Gastrocnemius medialis (tissue), 4 donors: ENCODE results near the gene TMEM266. TPM values are rescaled to one million over a fixed set of nuclear protein-coding genes. Genes with fewer than 3 reads are reported as not detected.

Experiments
- ATAC-seq, 2 donors: fragments of 150-250 bp; one replicate each; pipeline ENCODE4 v1.9.1; 2016
- DNase-seq, 2 donors: peaks; one replicate each; pipeline ENCODE4 v3.0.0-alpha.2; 2019
- H3K27ac ChIP-seq, 4 donors: fragments of 200-600 bp; sonication (generic); 1 replicate in 1 of 4; 2 replicates in 3 of 4; pipeline ENCODE4 v1.5.1; 2016 to 2018; ENCODE audit warnings: mild to moderate bottlenecking in 2 of 4, moderate library complexity in 1 of 4
- H3K27me3 ChIP-seq, 3 donors: fragments of 200-600 bp; sonication (generic) in 2 of 3; 1 replicate in 1 of 3; 2 replicates in 2 of 3; pipeline versions ENCODE4 v1.5.1 to v1.6.0; 2016 to 2019; ENCODE audit warnings: mild to moderate bottlenecking in 1 of 3, moderate library complexity in 1 of 3
- H3K36me3 ChIP-seq, 2 donors: fragments of 200-600 bp; sonication (generic) in 1 of 2; one replicate each; pipeline ENCODE4 v1.5.1; 2017 to 2018
- H3K4me1 ChIP-seq, 2 donors: fragments of 200-600 bp; sonication (generic) in 1 of 2; one replicate each; pipeline ENCODE4 v1.5.1; 2016 to 2017; ENCODE audit warnings: mild to moderate bottlenecking in 2 of 2
- H3K4me3 ChIP-seq, 4 donors: fragments of 200-600 bp; sonication (generic) in 3 of 4; 1 replicate in 1 of 4; 2 replicates in 3 of 4; pipeline ENCODE4 v1.5.1; 2016 to 2019; ENCODE audit warnings: mild to moderate bottlenecking in 2 of 4
- H3K9me3 ChIP-seq, 3 donors: fragments of 200-600 bp; sonication (generic) in 2 of 3; 1 replicate in 1 of 3; 2 replicates in 2 of 3; pipeline ENCODE4 v1.5.1; 2016 to 2019
- CTCF ChIP-seq, 5 experiments: fragments of 450-650 bp in 3 of 5; fragments of 200-600 bp in 2 of 5; sonication (generic) in 2 of 5; IDR thresholded peaks in 4 of 5; conservative IDR thresholded peaks in 1 of 5; 1 replicate in 4 of 5; 2 replicates in 1 of 5; pipeline ENCODE4 v1.5.1; 2016 to 2019; ENCODE audit warnings: antibody characterized with exemption in 5 of 5, mild to moderate bottlenecking in 3 of 5, moderate library complexity in 3 of 5
- POLR2A ChIP-seq, 2 donors: fragments of 450-650 bp; IDR thresholded peaks; one replicate each; pipeline ENCODE4 v1.6.1; 2017; ENCODE audit warnings: antibody characterized with exemption in 2 of 2, mild to moderate bottlenecking in 2 of 2, moderate library complexity in 2 of 2
- in situ Hi-C, 4 donors: fragments of 200-750 bp; cut with MboI; loops; one replicate each; pipeline versions ENCODE4 v1.15.0 to v1.8.0; 2017; ENCODE audit warnings: low sequenced_read_pairs in 4 of 4
- intact Hi-C: fragments of 100-400 bp; cut with DNase I; formaldehyde crosslinking; loops from one replicate; pipeline ENCODE4 v1.15.1; 2023; ENCODE audit warnings: low total_unique reads
- total RNA-seq, 4 donors: library from RNA; depleted of rRNA; stranded (reverse); fragments of >200 nt; gene quantifications; one replicate each; pipeline versions ENCODE4 v1.1.0 to v1.2.3, GENCODE V29; 2016

The TMEM266 gene
- total RNA-seq, 4 donors from 2014 or later = 3.6 to 17.1 (median 11.7) TPM

DNA sequence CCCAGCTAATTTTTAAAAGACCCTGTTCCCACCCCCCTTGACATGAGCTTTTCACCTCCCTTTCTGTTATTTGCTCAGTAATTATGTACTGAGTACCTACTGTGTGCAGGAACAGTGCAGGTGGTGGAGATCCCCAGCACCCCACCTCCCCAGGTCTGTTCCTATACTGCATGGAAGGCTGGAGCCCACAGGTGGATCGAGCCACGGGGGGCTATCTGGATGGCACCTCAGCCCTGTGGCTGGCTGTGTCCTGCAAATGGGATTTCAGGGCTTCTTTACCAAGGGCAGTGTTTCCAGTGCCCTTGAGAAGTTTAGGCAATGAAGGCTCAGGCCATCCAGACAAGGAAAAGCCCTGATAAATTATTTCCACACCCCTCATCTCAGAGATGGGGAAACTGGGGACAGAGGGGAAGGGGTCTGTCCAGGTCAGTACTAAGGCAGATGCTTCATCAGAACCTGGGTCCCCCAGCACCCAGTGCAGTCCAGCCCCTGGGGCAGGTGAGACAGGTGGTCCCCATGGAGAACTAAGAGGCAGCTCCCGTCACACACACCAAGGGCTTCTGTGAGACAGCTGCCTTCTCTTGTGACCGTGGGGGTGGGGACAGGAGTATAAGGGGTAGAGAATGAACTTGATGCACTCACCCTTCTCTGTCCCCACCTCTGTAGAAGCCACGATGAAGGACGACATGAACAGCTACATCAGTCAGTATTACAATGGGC, 141.9 kb downstream of the TMEM266 start:
- H3K9me3 ChIP-seq = no peaks in the 10 kb centered on the region
- H3K4me3 ChIP-seq = no peak overlapping the region
- no peak for DNase-seq
- in situ Hi-C loops = no loop called here
- TF ChIP-seq POLR2A (IDR thresholded peaks at IDR 0.05) (no peak), CTCF (IDR thresholded peaks at IDR 0.05 in 4 of 5, conservative IDR thresholded peaks at IDR 0.05 in 1 of 5) (no peak)
- ATAC-seq = no peak
- H3K4me1 ChIP-seq = peaks cover 27 to 44% of the 10 kb centered on the region in 2 donors
- H3K27me3 ChIP-seq = no peaks in the 10 kb centered on the region
- H3K27ac ChIP-seq = no peak overlapping the region
- intact Hi-C loops = no loop called here
- H3K36me3 ChIP-seq = no peaks in the 10 kb centered on the region

DNA sequence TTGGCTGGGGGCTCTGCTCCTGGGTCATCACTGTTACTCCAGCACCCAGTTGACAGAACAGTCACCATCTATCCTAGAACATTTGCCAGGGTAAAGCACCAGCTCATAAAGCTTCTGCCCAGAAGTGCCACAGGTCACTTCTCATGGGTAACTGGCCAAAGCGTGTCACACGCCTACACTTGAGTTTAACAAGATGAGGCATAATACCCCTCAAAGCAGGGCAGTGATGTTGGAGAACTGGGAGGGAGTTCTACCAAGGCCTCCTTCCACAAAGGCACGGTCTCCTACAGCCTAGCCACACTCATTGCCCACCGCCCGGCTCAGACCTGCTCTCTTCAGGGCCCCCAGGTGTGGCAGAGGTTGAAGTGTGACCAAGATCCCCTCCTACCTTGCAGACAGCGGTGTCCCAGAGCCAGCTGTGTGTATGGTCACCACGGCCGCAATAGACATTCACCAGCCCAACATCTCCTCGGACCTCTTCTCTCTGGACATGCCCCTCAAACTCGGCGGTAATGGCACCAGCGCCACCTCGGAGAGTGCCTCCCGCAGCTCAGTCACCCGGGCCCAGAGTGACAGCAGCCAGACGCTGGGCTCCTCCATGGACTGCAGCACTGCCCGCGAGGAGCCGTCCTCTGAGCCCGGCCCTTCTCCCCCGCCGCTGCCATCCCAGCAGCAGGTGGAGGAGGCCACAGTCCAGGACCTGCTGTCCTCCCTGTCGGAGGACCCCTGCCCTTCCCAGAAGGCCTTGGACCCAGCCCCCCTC, 143.7 kb downstream of the TMEM266 start:
- DNase-seq = no peak

DNA sequence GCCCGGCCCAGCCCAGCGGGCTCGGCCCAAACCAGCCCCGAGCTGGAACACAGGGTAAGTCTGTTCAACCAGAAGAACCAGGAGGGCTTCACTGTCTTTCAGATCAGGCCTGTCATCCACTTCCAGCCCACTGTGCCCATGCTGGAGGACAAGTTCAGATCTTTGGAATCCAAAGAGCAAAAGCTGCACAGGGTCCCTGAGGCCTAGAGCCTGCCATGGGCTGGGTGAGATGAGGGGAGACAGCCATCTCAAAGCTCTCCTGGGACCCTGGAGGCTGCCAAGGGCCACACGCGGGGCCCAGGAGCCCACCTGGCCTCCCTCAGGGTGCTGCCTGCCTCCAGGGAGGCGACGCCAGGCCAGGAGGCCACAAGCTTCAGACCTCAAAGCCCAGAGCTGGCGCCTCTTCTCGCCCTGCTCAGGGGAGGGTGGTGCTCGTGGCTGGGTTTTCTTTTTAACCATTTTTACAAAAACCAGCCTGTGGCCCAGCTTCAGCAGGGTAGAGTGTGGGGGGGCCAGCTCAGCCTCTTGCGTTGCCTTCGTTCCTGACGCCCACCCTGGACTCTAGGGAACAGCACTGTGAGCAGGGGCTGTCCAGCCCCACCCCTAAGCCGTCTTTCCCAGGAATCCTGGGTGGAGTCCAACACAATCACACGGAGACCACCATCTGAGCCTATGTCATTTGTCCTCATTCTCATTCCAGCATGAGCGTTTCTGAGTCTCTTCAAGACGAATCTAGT, 144.5 kb downstream of the TMEM266 start:
- Histone ChIP-seq H3K4me3 (no peak overlapping the region), H3K9me3 (no peaks in the 10 kb centered on the region), H3K27ac (no peak overlapping the region), H3K4me1 (peaks cover 3 to 19% of the 10 kb centered on the region in 2 donors), H3K27me3 (no peaks in the 10 kb centered on the region), H3K36me3 (no peaks in the 10 kb centered on the region)
- ATAC-seq = no peak
- DNase-seq = no peak
- in situ Hi-C loops (no loop called here), intact Hi-C loops (no loop called here)
- TF ChIP-seq CTCF (IDR thresholded peaks at IDR 0.05 in 4 of 5, conservative IDR thresholded peaks at IDR 0.05 in 1 of 5) = no peak
- no peak for TF ChIP-seq POLR2A (IDR thresholded peaks at IDR 0.05)

More for the DNA sequence above, 143.7 kb downstream of the TMEM266 start:
- intact Hi-C loops (no loop called here), in situ Hi-C loops (no loop called here)
- Histone ChIP-seq H3K27me3 (no peaks in the 10 kb centered on the region), H3K4me3 (no peak overlapping the region), H3K4me1 (peaks cover 9 to 26% of the 10 kb centered on the region in 2 donors), H3K27ac (no peak overlapping the region), H3K9me3 (no peaks in the 10 kb centered on the region), H3K36me3 (no peaks in the 10 kb centered on the region)
- TF ChIP-seq CTCF (IDR thresholded peaks at IDR 0.05 in 4 of 5, conservative IDR thresholded peaks at IDR 0.05 in 1 of 5) (no peak), POLR2A (IDR thresholded peaks at IDR 0.05) (no peak)
- no peak for ATAC-seq

DNA sequence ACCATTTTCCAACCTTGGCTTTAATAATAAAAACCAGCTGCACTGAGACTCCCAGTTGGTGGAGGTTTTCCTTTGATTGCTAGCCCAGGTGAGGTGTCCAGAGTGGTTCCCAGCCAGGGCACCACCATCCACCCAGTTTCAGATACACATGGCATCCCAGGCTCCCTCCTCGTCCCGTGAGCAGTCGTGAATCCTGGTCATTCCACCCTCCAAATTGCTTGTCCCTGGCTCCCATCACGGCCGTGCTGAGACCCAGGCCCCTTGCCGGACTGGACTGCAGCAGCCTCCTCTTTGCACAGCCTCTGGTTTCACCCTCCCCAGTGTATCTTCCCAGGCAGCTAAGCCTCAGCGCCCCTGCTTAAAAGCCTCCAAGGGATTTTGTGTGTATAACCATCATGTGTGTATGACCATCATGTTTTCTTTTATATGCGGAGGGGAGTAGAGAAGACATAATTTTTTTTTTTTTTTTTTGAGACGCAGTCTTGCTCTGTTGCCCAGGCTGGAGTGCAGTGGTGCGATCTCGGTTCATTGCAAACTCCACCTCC, 145.2 kb downstream of the TMEM266 start:
- Histone ChIP-seq H3K9me3 (no peaks in the 10 kb centered on the region), H3K27me3 (no peaks in the 10 kb centered on the region), H3K4me1 (peaks cover 0 to 13% of the 10 kb centered on the region in 2 donors), H3K36me3 (no peaks in the 10 kb centered on the region), H3K27ac (no peak overlapping the region), H3K4me3 (no peak overlapping the region)
- TF ChIP-seq POLR2A (IDR thresholded peaks at IDR 0.05) (no peak), CTCF (IDR thresholded peaks at IDR 0.05 in 4 of 5, conservative IDR thresholded peaks at IDR 0.05 in 1 of 5) (no peak)
- intact Hi-C loops = no loop called here
- ATAC-seq (no peak), DNase-seq (no peak)
- in situ Hi-C loops = no loop called here
